CD8-positive, alpha-beta memory T cell (primary cell): Measurements from ENCODE around the gene ADAT1. TPM values are rescaled to one million over a fixed set of nuclear protein-coding genes. Genes with fewer than 3 reads are reported as not detected.

Experiments
- CTCF ChIA-PET: fragments of 350-600 bp; sonication (Branson Sonifier 250); formaldehyde crosslinking; loops from one replicate; lab custom pipeline; 2021; ENCODE audit warnings: antibody characterized with exemption; lab: Charles Lee
- POLR2A ChIA-PET: fragments of 350-600 bp; sonication (Branson Sonifier 250); formaldehyde crosslinking; loops from one replicate; lab custom pipeline; 2021; ENCODE audit warnings: antibody characterized with exemption; lab: Charles Lee
- DNase-seq, 5 donors: peaks; one replicate each; pipeline versions ENCODE4 v3.0.0 to v3.0.0-alpha.2; 2020 to 2022; ENCODE audit warnings: mixed read lengths in 1 of 5
- H3K27ac ChIP-seq: one replicate; pipeline ENCODE4 v1.7.0; 2013; ENCODE audit warnings: low read depth, mild to moderate bottlenecking, low read length, moderate library complexity
- H3K27me3 ChIP-seq: 2 replicates; pipeline ENCODE4 v1.7.0; 2013; ENCODE audit warnings: low read length, mild to moderate bottlenecking; ENCODE audit not compliant: insufficient read depth, poor library complexity, severe bottlenecking
- H3K36me3 ChIP-seq: 2 replicates; pipeline ENCODE4 v1.7.0; 2013; ENCODE audit warnings: mild to moderate bottlenecking, low read length, moderate library complexity; ENCODE audit not compliant: insufficient read depth
- H3K4me1 ChIP-seq: 2 replicates; pipeline ENCODE4 v1.7.0; 2013; ENCODE audit warnings: mild to moderate bottlenecking, low read length, moderate library complexity; ENCODE audit not compliant: insufficient read depth
- H3K4me3 ChIP-seq: 2 replicates; pipeline ENCODE4 v1.7.0; 2013; ENCODE audit warnings: mild to moderate bottlenecking, low read length
- H3K9me3 ChIP-seq: 2 replicates; pipeline ENCODE4 v1.7.0; 2013; ENCODE audit warnings: mild to moderate bottlenecking, low read length
- H3K27ac Mint-ChIP-seq, 8 donors: one replicate each; pipeline ENCODE4 v1.8.0; 2020 to 2021; ENCODE audit warnings: mixed read lengths in 8 of 8, mild to moderate bottlenecking in 6 of 8, inconsistent platforms in 3 of 8, moderate library complexity in 3 of 8
- H3K27me3 Mint-ChIP-seq, 2 donors: one replicate each; pipeline ENCODE4 v1.8.0; 2020 to 2021; ENCODE audit warnings: mixed read lengths in 2 of 2, mild to moderate bottlenecking in 1 of 2, moderate library complexity in 1 of 2
- H3K36me3 Mint-ChIP-seq, 3 donors: one replicate each; pipeline ENCODE4 v1.8.0; 2020 to 2021; ENCODE audit warnings: mixed read lengths in 3 of 3, inconsistent platforms in 1 of 3, mild to moderate bottlenecking in 1 of 3
- H3K4me1 Mint-ChIP-seq, 3 donors: one replicate each; pipeline ENCODE4 v1.8.0; 2020 to 2021; ENCODE audit warnings: mixed read lengths in 3 of 3, inconsistent platforms in 1 of 3, mild to moderate bottlenecking in 1 of 3
- H3K4me3 Mint-ChIP-seq, 7 donors: one replicate each; pipeline ENCODE4 v1.8.0; 2020 to 2021; ENCODE audit warnings: mixed read lengths in 7 of 7, mild to moderate bottlenecking in 6 of 7, moderate library complexity in 4 of 7, inconsistent platforms in 2 of 7
- H3K9me3 Mint-ChIP-seq, 5 donors: one replicate each; pipeline ENCODE4 v1.8.0; 2020 to 2022; ENCODE audit warnings: mixed read lengths in 5 of 5, mild to moderate bottlenecking in 3 of 5, moderate library complexity in 2 of 5, inconsistent platforms in 1 of 5
- polyA plus RNA-seq: library from polyadenylated mRNA; unstranded; fragments of 300-500 nt; fragmentation: Illumina TruSeq; gene quantifications from one replicate; pipeline ENCODE4 v1.2.3, GENCODE V29; 2021
- total RNA-seq, 2 experiments: library from RNA; stranded (reverse); gene quantifications; one replicate each; pipeline ENCODE4 v1.2.3, GENCODE V29; 2021

Gene ADAT1
- total and polyA plus RNA-seq, 3 experiments from 2014 or later: 57.9 to 70.5 (median 59.8) TPM

GRCh38 chr16:75550211-75550662, 72.8 kb downstream of the ADAT1 start:
- Histone ChIP-seq H3K27ac (no peak overlapping the region), H3K36me3 (no peaks in the 10 kb centered on the region), H3K9me3 (no peaks in the 10 kb centered on the region), H3K4me3 (no peak overlapping the region), H3K27me3 (no peaks in the 10 kb centered on the region), H3K4me1 (peaks cover 2% of the 10 kb centered on the region)
- H3K4me1 Mint-ChIP-seq: peaks cover 1 to 5% (median 2%) of the 10 kb centered on the region in 3 donors
- POLR2A ChIA-PET: interaction anchor here (1.3 kb wide), 1 partner anchor 73 kb away, joined by 3 read pairs; the partner anchor contains the start of gene ADAT1
- peak in 1 of 5 donors; percentile 6 for DNase-seq
- no peak overlapping the region for H3K4me3 Mint-ChIP-seq
- peaks cover 0 to 5% of the 10 kb centered on the region in 2 donors for H3K27me3 Mint-ChIP-seq
- no peak overlapping the region for H3K27ac Mint-ChIP-seq
- CTCF ChIA-PET: interaction anchor here (0.7 to 1.0 kb wide), 4 partner anchors 9 to 71 kb away, joined by 3 to 4 read pairs (median 4); no protein-coding TSS in a partner anchor
- no peaks in the 10 kb centered on the region for H3K9me3 Mint-ChIP-seq
- H3K36me3 Mint-ChIP-seq: peaks cover 0 to under 1% (median 0%) of the 10 kb centered on the region in 3 donors

Other genes starting within 250 kb of the ADAT1 start
- 10 to 100 TPM; 34.2 to 39.1 TPM for gene CFDP1, start 189.8 kb downstream of the ADAT1 start, total RNA-seq
- 33.8 TPM for gene CFDP1, start 189.8 kb downstream of the ADAT1 start, polyA plus RNA-seq
- gene TMEM170A, start 158.6 kb downstream of the ADAT1 start, total RNA-seq: 10 to 100 TPM; 40.9 to 41.8 TPM
- 41.7 TPM for gene TMEM170A, start 158.6 kb downstream of the ADAT1 start, polyA plus RNA-seq
- gene CHST6, start 127.8 kb downstream of the ADAT1 start, total RNA-seq: under 1 TPM; 0.04 to 0.11 TPM
- not detected for gene CHST6, start 127.8 kb downstream of the ADAT1 start, polyA plus RNA-seq
- not detected for gene CHST5, start 87.2 kb downstream of the ADAT1 start, total RNA-seq
- not detected for gene CHST5, start 87.2 kb downstream of the ADAT1 start, polyA plus RNA-seq
- 1 to 10 TPM; 5.3 to 5.4 TPM for gene TMEM231, start 67.0 kb downstream of the ADAT1 start, total RNA-seq
- gene TMEM231, start 67.0 kb downstream of the ADAT1 start, polyA plus RNA-seq: 3.4 TPM
- gene GABARAPL2, start 56.9 kb downstream of the ADAT1 start, total RNA-seq: 10 to 100 TPM; 61.7 to 66.2 TPM
- 331 TPM for gene GABARAPL2, start 56.9 kb downstream of the ADAT1 start, polyA plus RNA-seq
- gene KARS1, start 24.4 kb upstream of the ADAT1 start, total RNA-seq: 100 to 1,000 TPM; 291 to 307 TPM
- gene KARS1, start 24.4 kb upstream of the ADAT1 start, polyA plus RNA-seq: 258 TPM
- 10 to 100 TPM; 90.6 to 91.0 TPM for gene TERF2IP, start 24.5 kb upstream of the ADAT1 start, total RNA-seq
- gene TERF2IP, start 24.5 kb upstream of the ADAT1 start, polyA plus RNA-seq: 209 TPM
- gene CPHXL2, start 53.7 kb upstream of the ADAT1 start, total RNA-seq: not detected
- gene CPHXL2, start 53.7 kb upstream of the ADAT1 start, polyA plus RNA-seq: not detected
- gene DUXB, start 78.2 kb upstream of the ADAT1 start, total RNA-seq: not detected
- gene DUXB, start 78.2 kb upstream of the ADAT1 start, polyA plus RNA-seq: not detected
- gene CPHXL, start 103.2 kb upstream of the ADAT1 start, total RNA-seq: not detected
- not detected for gene CPHXL, start 103.2 kb upstream of the ADAT1 start, polyA plus RNA-seq